ENCODE measurements around the gene TMEM59. TPM values are rescaled to one million over a fixed set of nuclear protein-coding genes. Genes with fewer than 3 reads are reported as not detected.

The TMEM59 gene
- total RNA-seq, 1 experiment from 2014 or later: 192 TPM

DNA sequence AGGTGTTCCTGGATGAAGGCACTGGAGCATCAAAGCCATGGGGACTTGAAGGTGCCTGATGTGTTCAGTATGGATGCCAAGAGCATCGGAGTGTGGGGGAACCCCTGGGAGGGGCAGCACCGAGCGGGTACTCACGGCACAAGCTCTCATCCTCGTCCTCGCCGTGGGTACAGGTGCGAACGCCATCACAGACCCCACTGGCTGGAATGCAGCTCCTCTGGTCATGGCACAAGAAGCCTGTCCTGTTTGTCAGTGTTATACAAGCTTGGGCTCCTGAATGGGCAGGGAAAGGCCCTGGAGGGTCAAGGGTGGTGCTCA, 41.0 kb downstream of the TMEM59 start:
- no peak for TF ChIP-seq CTCF (IDR thresholded peaks at IDR 0.05; ENCODE audit: unreplicated experiment)
- Mint-ChIP-seq H3K27ac (ENCODE audit: low read depth, unreplicated experiment) (no peak overlapping the region), H3K27me3 (ENCODE audit: insufficient read depth, unreplicated experiment) (peaks cover 30% of the 10 kb centered on the region), H3K36me3 (ENCODE audit: insufficient read depth, unreplicated experiment) (peaks cover 4% of the 10 kb centered on the region), H3K9me3 (ENCODE audit: unreplicated experiment) (no peaks in the 10 kb centered on the region), H3K4me3 (ENCODE audit: unreplicated experiment) (no peak overlapping the region), H3K4me1 (ENCODE audit: insufficient read depth, unreplicated experiment) (peaks cover 13% of the 10 kb centered on the region)
- DNase-seq (ENCODE audit: unreplicated experiment): no peak
- BruUV-seq (replicated peaks): no TSS peak
- ChIA-PET CTCF (interaction anchor here (0.6 to 0.8 kb wide), 2 partner anchors 52 to 192 kb away, joined by 3 to 4 read pairs; no protein-coding TSS in a partner anchor), POLR2A (no interaction called here)
- intact Hi-C loops (cut with micrococcal nuclease): no loop called here

GRCh38 chr1:54011316-54012007, 41.5 kb downstream of the TMEM59 start:
- no peak for TF ChIP-seq CTCF (IDR thresholded peaks at IDR 0.05; ENCODE audit: unreplicated experiment)
- no TSS peak for BruUV-seq (replicated peaks)
- no peaks in the 10 kb centered on the region for H3K9me3 Mint-ChIP-seq (ENCODE audit: unreplicated experiment)
- CTCF ChIA-PET: interaction anchor here (0.8 kb wide), 1 partner anchor 52 kb away, joined by 3 read pairs; no protein-coding TSS in a partner anchor
- DNase-seq (ENCODE audit: unreplicated experiment): no peak
- peaks cover 4% of the 10 kb centered on the region for H3K36me3 Mint-ChIP-seq (ENCODE audit: insufficient read depth, unreplicated experiment)
- no peak overlapping the region for H3K27ac Mint-ChIP-seq (ENCODE audit: low read depth, unreplicated experiment)
- POLR2A ChIA-PET: no interaction called here
- H3K4me3 Mint-ChIP-seq (ENCODE audit: unreplicated experiment): no peak overlapping the region
- intact Hi-C loops (cut with micrococcal nuclease): no loop called here
- peaks cover 8% of the 10 kb centered on the region for H3K4me1 Mint-ChIP-seq (ENCODE audit: insufficient read depth, unreplicated experiment)
- peaks cover 35% of the 10 kb centered on the region for H3K27me3 Mint-ChIP-seq (ENCODE audit: insufficient read depth, unreplicated experiment)

GRCh38 chr1:54010415-54011117, 42.4 kb downstream of the TMEM59 start:
- TF ChIP-seq CTCF (IDR thresholded peaks at IDR 0.05; ENCODE audit: unreplicated experiment): no peak
- no peak overlapping the region for H3K27ac Mint-ChIP-seq (ENCODE audit: low read depth, unreplicated experiment)
- BruUV-seq (replicated peaks): no TSS peak
- no peaks in the 10 kb centered on the region for H3K4me1 Mint-ChIP-seq (ENCODE audit: insufficient read depth, unreplicated experiment)
- H3K27me3 Mint-ChIP-seq (ENCODE audit: insufficient read depth, unreplicated experiment): peaks cover 44% of the 10 kb centered on the region
- peaks cover 4% of the 10 kb centered on the region for H3K36me3 Mint-ChIP-seq (ENCODE audit: insufficient read depth, unreplicated experiment)
- DNase-seq (ENCODE audit: unreplicated experiment): no peak
- H3K9me3 Mint-ChIP-seq (ENCODE audit: unreplicated experiment): no peaks in the 10 kb centered on the region
- POLR2A ChIA-PET: interaction anchor here (1.2 kb wide), 1 partner anchor 8 kb away, joined by 3 read pairs; no protein-coding TSS in a partner anchor
- H3K4me3 Mint-ChIP-seq (ENCODE audit: unreplicated experiment): no peak overlapping the region
- CTCF ChIA-PET: no interaction called here
- intact Hi-C loops (cut with micrococcal nuclease): no loop called here

GRCh38 chr1:54009406-54009805, 43.6 kb downstream of the TMEM59 start:
- Mint-ChIP-seq H3K36me3 (ENCODE audit: insufficient read depth, unreplicated experiment) (peaks cover 4% of the 10 kb centered on the region), H3K9me3 (ENCODE audit: unreplicated experiment) (no peaks in the 10 kb centered on the region), H3K4me3 (ENCODE audit: unreplicated experiment) (no peak overlapping the region), H3K4me1 (ENCODE audit: insufficient read depth, unreplicated experiment) (no peaks in the 10 kb centered on the region), H3K27me3 (ENCODE audit: insufficient read depth, unreplicated experiment) (peaks cover 44% of the 10 kb centered on the region), H3K27ac (ENCODE audit: low read depth, unreplicated experiment) (no peak overlapping the region)
- no TSS peak for BruUV-seq (replicated peaks)
- DNase-seq (ENCODE audit: unreplicated experiment): no peak
- POLR2A ChIA-PET: interaction anchor here (1.2 kb wide), 1 partner anchor 9 kb away, joined by 3 read pairs; no protein-coding TSS in a partner anchor
- no peak for TF ChIP-seq CTCF (IDR thresholded peaks at IDR 0.05; ENCODE audit: unreplicated experiment)
- CTCF ChIA-PET: interaction anchor here (0.9 kb wide), 1 partner anchor 50 kb away, joined by 3 read pairs; no protein-coding TSS in a partner anchor
- intact Hi-C loops (cut with micrococcal nuclease): no loop called here

All from MCF 10A (cell line).